Urinary bladder (tissue), 4 donors: ENCODE measurements around the gene LRIT1. TPM values are rescaled to one million over a fixed set of nuclear protein-coding genes. Genes with fewer than 3 reads are reported as not detected.
"Not testable (repeated sequence)": the region's sequence is repeated elsewhere in the genome, so short reads cannot be mapped to it uniquely, and the experiment has no call there.

Experiments used
- DNase-seq: peaks from one replicate; pipeline ENCODE4 v3.0.0-alpha.2; 2015; ENCODE audit errors: extremely low spot score
- H3K27ac ChIP-seq: one replicate; pipeline ENCODE4 v1.5.1; 2013; ENCODE audit warnings: low read depth, mild to moderate bottlenecking, moderate library complexity
- H3K36me3 ChIP-seq: one replicate; pipeline ENCODE4 v1.6.1; 2013; ENCODE audit warnings: mild to moderate bottlenecking, moderate library complexity; ENCODE audit not compliant: insufficient read depth
- H3K4me1 ChIP-seq: one replicate; pipeline ENCODE4 v1.6.1; 2013; ENCODE audit warnings: mild to moderate bottlenecking, moderate library complexity; ENCODE audit not compliant: insufficient read depth
- H3K4me3 ChIP-seq: one replicate; pipeline ENCODE4 v1.5.1; 2013; ENCODE audit warnings: low read depth, low read length
- WGBS: extraction: QIAGEN DNeasy Blood & Tissue Kit; methylation state at CpG from one replicate; pipeline ENCODE4 v1.1.7; 2013; 5-methylcytosine and 5-hydroxymethylcytosine counted together
- polyA plus RNA-seq: library from polyadenylated mRNA; stranded (reverse); fragments of 200-250 nt; gene quantifications from one replicate; pipeline ENCODE4 v1.2.3, GENCODE V29; 2013
- total RNA-seq: library from RNA; depleted of rRNA; stranded (reverse); fragments of >200 nt; gene quantifications from one replicate; pipeline ENCODE4 v1.2.3, GENCODE V29; 2014
- donor health status: healthy with polysubstance abuse.
- donor health status: healthy.

LRIT1 gene
- not detected for total RNA-seq
- not detected for polyA plus RNA-seq

- 74% methylated on average over 13 of the region's 13 CpGs for WGBS
- Histone ChIP-seq H3K4me1 (no peaks in the 10 kb centered on the region), H3K4me3 (no peak within 1 kb of the TSS), H3K27ac (no peak within 1 kb of the TSS), H3K36me3 (no peaks in the 10 kb centered on the region)
- no peak for DNase-seq
Observed at GRCh38 chr10:84241185-84241790, at the start of gene LRIT1. Gene LRIT1, minus strand, starts transcription at chr10:84241546. Its CDS starts 107 bp downstream, at chr10:84241439.

- 71% methylated on average over 3 of the region's 3 CpGs for WGBS
- Histone ChIP-seq H3K27ac (no peak overlapping the region), H3K4me1 (no peaks in the 10 kb centered on the region), H3K4me3 (no peak overlapping the region), H3K36me3 (no peaks in the 10 kb centered on the region)
- no peak for DNase-seq
Observed at GRCh38 chr10:84290235-84290634, 48.9 kb upstream of the LRIT1 start.

GRCh38 chr10:84289521-84290200 lies 48.3 kb upstream of the LRIT1 start:
- no peak for DNase-seq
- Histone ChIP-seq H3K4me1 (no peaks in the 10 kb centered on the region), H3K27ac (no peak overlapping the region), H3K36me3 (no peaks in the 10 kb centered on the region), H3K4me3 (no peak overlapping the region)
- 77% methylated on average over 1 of the region's 1 CpG for WGBS

GRCh38 chr10:84288151-84288550 lies 46.8 kb upstream of the LRIT1 start:
- H3K36me3 ChIP-seq: no peaks in the 10 kb centered on the region
- no peak for DNase-seq
- no peaks in the 10 kb centered on the region for H3K4me1 ChIP-seq
- no peak overlapping the region for H3K27ac ChIP-seq
- WGBS: 87% methylated on average over 1 of the region's 1 CpG
- H3K4me3 ChIP-seq: no peak overlapping the region

GRCh38 chr10:84286695-84287094 lies 45.3 kb upstream of the LRIT1 start:
- no peak for DNase-seq
- Histone ChIP-seq H3K4me3 (no peak overlapping the region), H3K27ac (no peak overlapping the region), H3K36me3 (no peaks in the 10 kb centered on the region), H3K4me1 (no peaks in the 10 kb centered on the region)

- 68% methylated on average over 30 of the region's 31 CpGs for WGBS
- not testable (repeated sequence) for H3K4me1 ChIP-seq, H3K4me3 ChIP-seq, DNase-seq, H3K27ac ChIP-seq, H3K36me3 ChIP-seq
Observed at GRCh38 chr10:84279876-84280475, 38.6 kb upstream of the LRIT1 start.

GRCh38 chr10:84270708-84271107 lies 29.4 kb upstream of the LRIT1 start:
- Histone ChIP-seq H3K27ac (no peak overlapping the region), H3K4me1 (no peaks in the 10 kb centered on the region), H3K36me3 (no peaks in the 10 kb centered on the region), H3K4me3 (no peak overlapping the region)
- no peak for DNase-seq
- 49% methylated on average over 1 of the region's 1 CpG for WGBS

GRCh38 chr10:84269773-84270172 lies 28.4 kb upstream of the LRIT1 start:
- Histone ChIP-seq H3K36me3 (no peaks in the 10 kb centered on the region), H3K4me3 (no peak overlapping the region)
- 55% methylated on average over 2 of the region's 2 CpGs for WGBS

GRCh38 chr10:84269162-84269561 lies 27.8 kb upstream of the LRIT1 start:
- no peak overlapping the region for H3K27ac ChIP-seq
- no peak for DNase-seq
- 58% methylated on average over 1 of the region's 1 CpG for WGBS
- no peaks in the 10 kb centered on the region for H3K36me3 ChIP-seq
- no peak overlapping the region for H3K4me3 ChIP-seq
- no peaks in the 10 kb centered on the region for H3K4me1 ChIP-seq

More at GRCh38 chr10:84269773-84270172, 28.4 kb upstream of the LRIT1 start:
- H3K27ac ChIP-seq: no peak overlapping the region
- DNase-seq: no peak
- no peaks in the 10 kb centered on the region for H3K4me1 ChIP-seq

GRCh38 chr10:84267503-84268126 lies 26.3 kb upstream of the LRIT1 start:
- Histone ChIP-seq H3K4me1 (no peaks in the 10 kb centered on the region), H3K4me3 (no peak overlapping the region), H3K36me3 (no peaks in the 10 kb centered on the region), H3K27ac (no peak overlapping the region)
- WGBS: 30% methylated on average over 7 of the region's 7 CpGs
- DNase-seq: no peak

- H3K27ac ChIP-seq: no peak overlapping the region
- H3K36me3 ChIP-seq: no peaks in the 10 kb centered on the region
- no peak overlapping the region for H3K4me3 ChIP-seq
- no peak for DNase-seq
- 74% methylated on average over 4 of the region's 4 CpGs for WGBS
- H3K4me1 ChIP-seq: no peaks in the 10 kb centered on the region
Observed at GRCh38 chr10:84265418-84265817, 24.1 kb upstream of the LRIT1 start.

GRCh38 chr10:84264611-84265141 lies 23.3 kb upstream of the LRIT1 start:
- Histone ChIP-seq H3K4me3 (no peak overlapping the region), H3K27ac (no peak overlapping the region), H3K4me1 (no peaks in the 10 kb centered on the region), H3K36me3 (no peaks in the 10 kb centered on the region)
- 2% methylated on average over 11 of the region's 11 CpGs for WGBS
- no peak for DNase-seq

- Histone ChIP-seq H3K4me3 (no peak overlapping the region), H3K4me1 (no peaks in the 10 kb centered on the region), H3K36me3 (no peaks in the 10 kb centered on the region), H3K27ac (no peak overlapping the region)
- no peak for DNase-seq
- 80% methylated on average over 5 of the region's 5 CpGs for WGBS
Observed at GRCh38 chr10:84263716-84264115, 22.4 kb upstream of the LRIT1 start.
